ENCODE data around the gene FADS1. TPM values are rescaled to one million over a fixed set of nuclear protein-coding genes. Genes with fewer than 3 reads are reported as not detected.

The FADS1 gene
- total RNA-seq, 1 experiment from 2014 or later, result 150 TPM

- no peak within 1 kb of the TSS for H3K27ac ChIP-seq
- H3K27me3 ChIP-seq (ENCODE audit: insufficient read depth, low read depth), result no peaks in the 10 kb centered on the region
- POLR2A ChIA-PET (ENCODE audit: unreplicated experiment), result no interaction called here
- H4K20me1 ChIP-seq (ENCODE audit: insufficient read depth), result no peaks in the 10 kb centered on the region
- H3F3A ChIP-seq (ENCODE audit: insufficient read depth, low read depth), result peaks cover 6% of the 10 kb centered on the region; the same call in 1 of the 2 replicates
- H3K9me3 ChIP-seq (ENCODE audit: insufficient read depth, low read depth), result no peaks in the 10 kb centered on the region
- peak in 1 of 2 experiments; percentile 66 for DNase-seq
- no TSS peak for BruUV-seq (replicated peaks)
- peak within 1 kb of the TSS; percentile 85 for H2AFZ ChIP-seq
- TF ChIP-seq EZH2 (IDR thresholded peaks at IDR 0.05; ENCODE audit: low read depth) (no peak), CTCF (conservative IDR thresholded peaks at IDR 0.05) (peak; percentile 62)
- CTCF ChIA-PET, result no interaction called here
- H3K4me1 ChIP-seq (replicated peaks; ENCODE audit: insufficient read depth), result peaks cover 29% of the 10 kb centered on the region
- H3K36me3 ChIP-seq (ENCODE audit: low read depth), result no peaks in the 10 kb centered on the region
- peak within 1 kb of the TSS; percentile 91 for H3K4me2 ChIP-seq
- no peaks in the 10 kb centered on the region for H3K9me2 ChIP-seq (ENCODE audit: insufficient read depth)
- H3K4me3 ChIP-seq, result peak within 1 kb of the TSS; percentile 68
- H3K79me2 ChIP-seq (ENCODE audit: low read depth), result no peaks in the 10 kb centered on the region; the same call in 1 of the 2 replicates
- intact Hi-C loops (cut with micrococcal nuclease; ENCODE audit: unreplicated experiment), result no loop called here
Observed at GRCh38 chr11:61752117-61752924, 64.5 kb downstream of the FADS1 start, which contains the start of gene MYRF. TSS of gene MYRF (plus strand) at chr11:61752636. CDS start at chr11:61752745, 109 bp downstream.

- ChIA-PET CTCF (interaction anchor here (1.2 kb wide), 1 partner anchor 28 kb away, joined by 3 read pairs; no protein-coding TSS in a partner anchor), POLR2A (ENCODE audit: unreplicated experiment) (no interaction called here)
- intact Hi-C loops (cut with micrococcal nuclease; ENCODE audit: unreplicated experiment), result no loop called here
- no peak overlapping the region for H2AFZ ChIP-seq
- no peaks in the 10 kb centered on the region for H3K36me3 ChIP-seq (ENCODE audit: low read depth)
- H3K4me3 ChIP-seq, result no peak overlapping the region
- no peak overlapping the region for H3K4me2 ChIP-seq
- H3K27ac ChIP-seq, result no peak overlapping the region
- no peaks in the 10 kb centered on the region for H3K9me3 ChIP-seq (ENCODE audit: insufficient read depth, low read depth)
- H3K79me2 ChIP-seq (ENCODE audit: low read depth), result no peaks in the 10 kb centered on the region
- no peaks in the 10 kb centered on the region; the same call in 1 of the 2 replicates for H3F3A ChIP-seq (ENCODE audit: insufficient read depth, low read depth)
- H3K9me2 ChIP-seq (ENCODE audit: insufficient read depth), result no peaks in the 10 kb centered on the region
- H4K20me1 ChIP-seq (ENCODE audit: insufficient read depth), result no peaks in the 10 kb centered on the region
- no peak for TF ChIP-seq CTCF (conservative IDR thresholded peaks at IDR 0.05)
- TF ChIP-seq EZH2 (IDR thresholded peaks at IDR 0.05; ENCODE audit: low read depth), result no peak
- no peaks in the 10 kb centered on the region for H3K27me3 ChIP-seq (ENCODE audit: insufficient read depth, low read depth)
- DNase-seq, result no peak
- H3K4me1 ChIP-seq (replicated peaks; ENCODE audit: insufficient read depth), result peaks cover 25% of the 10 kb centered on the region
- no TSS peak for BruUV-seq (replicated peaks)
Observed at GRCh38 chr11:61751384-61751783, 65.4 kb downstream of the FADS1 start.

GRCh38 chr11:61750631-61751273 is 66.1 kb downstream of the FADS1 start:
- Histone ChIP-seq H4K20me1 (ENCODE audit: insufficient read depth) (no peaks in the 10 kb centered on the region), H3K27ac (no peak overlapping the region), H3F3A (ENCODE audit: insufficient read depth, low read depth) (no peaks in the 10 kb centered on the region; the same call in 1 of the 2 replicates), H3K9me2 (ENCODE audit: insufficient read depth) (no peaks in the 10 kb centered on the region), H3K4me2 (no peak overlapping the region), H3K27me3 (ENCODE audit: insufficient read depth, low read depth) (no peaks in the 10 kb centered on the region), H3K4me1 (replicated peaks; ENCODE audit: insufficient read depth) (peaks cover 18% of the 10 kb centered on the region), H3K36me3 (ENCODE audit: low read depth) (no peaks in the 10 kb centered on the region), H2AFZ (no peak overlapping the region), H3K4me3 (no peak overlapping the region), H3K79me2 (ENCODE audit: low read depth) (no peaks in the 10 kb centered on the region), H3K9me3 (ENCODE audit: insufficient read depth, low read depth) (no peaks in the 10 kb centered on the region)
- ChIA-PET CTCF (interaction anchor here (1.2 kb wide), 1 partner anchor 28 kb away, joined by 3 read pairs; no protein-coding TSS in a partner anchor), POLR2A (ENCODE audit: unreplicated experiment) (no interaction called here)
- no peak for DNase-seq
- TF ChIP-seq CTCF (conservative IDR thresholded peaks at IDR 0.05) (no peak), EZH2 (IDR thresholded peaks at IDR 0.05; ENCODE audit: low read depth) (no peak)
- BruUV-seq (replicated peaks), result no TSS peak
- intact Hi-C loops (cut with micrococcal nuclease; ENCODE audit: unreplicated experiment), result no loop called here

Other genes starting within 250 kb of the FADS1 start
- 4.0 and 8.9 TPM in 2 replicates for gene SYT7, start 235.9 kb downstream of the FADS1 start, total RNA-seq (2021)
- gene DAGLA, start 136.6 kb downstream of the FADS1 start, total RNA-seq (2021), result 8.3 and 10.1 TPM in 2 replicates
- 15.3 and 16.3 TPM in 2 replicates for gene MYRF, start 64.4 kb downstream of the FADS1 start, total RNA-seq (2021)
- gene TMEM258, start 24.4 kb downstream of the FADS1 start, total RNA-seq (2021), result 141 and 217 TPM in 2 replicates
- 56.5 and 60.9 TPM in 2 replicates for gene FEN1, start 24.1 kb downstream of the FADS1 start, total RNA-seq (2021)
- 223 and 514 TPM in 2 replicates for gene FADS2, start 11.3 kb upstream of the FADS1 start, total RNA-seq (2021)
- gene FADS3, start 74.5 kb upstream of the FADS1 start, total RNA-seq (2021), result 74.0 and 75.5 TPM in 2 replicates
- gene RAB3IL1, start 100.6 kb upstream of the FADS1 start, total RNA-seq (2021), result 4.4 and 10.4 TPM in 2 replicates
- gene BEST1, start 133.3 kb upstream of the FADS1 start, total RNA-seq (2021), result 0.81 and 1.2 TPM in 2 replicates
- 6,804 and 8,986 TPM in 2 replicates for gene FTH1, start 150.6 kb upstream of the FADS1 start, total RNA-seq (2021)

Measured in PC-9 (cell line).